T-cell (primary cell): ENCODE measurements around the gene DYNLT2. TPM values are rescaled to one million over a fixed set of nuclear protein-coding genes. Genes with fewer than 3 reads are reported as not detected.

Source experiments
- ATAC-seq, 4 experiments: fragments of 200-7000 bp in 3 of 4; fragments of 150-1000 bp in 1 of 4; cut with Tn5 transposase; replicated peaks in 1 of 4; 1 replicate in 3 of 4; 2 replicates in 1 of 4; pipeline ENCODE4 v1.10.0; 2021; ENCODE audit warnings: moderate library complexity in 3 of 4, mild to moderate bottlenecking in 2 of 4, moderate number of reproducible peaks in 1 of 4
- CTCF ChIA-PET, 2 donors: fragments of 300-600 bp; sonication (Branson Sonifier 250); formaldehyde crosslinking; loops; one replicate each; lab custom pipeline; 2022; ENCODE audit warnings: antibody characterized with exemption in 2 of 2; lab: Charles Lee
- POLR2A ChIA-PET, 2 donors: fragments of 300-600 bp; sonication (Branson Sonifier 250); formaldehyde crosslinking; loops; one replicate each; lab custom pipeline; 2022; ENCODE audit warnings: antibody characterized with exemption in 2 of 2; lab: Charles Lee
- DNase-seq, 35 experiments: peaks; one replicate each; pipeline versions ENCODE4 v3.0.0 to v3.0.0-alpha.2; 2013 to 2023
- H3K27ac ChIP-seq: one replicate; pipeline ENCODE4 v1.5.1; 2013; ENCODE audit warnings: low read length
- H3K27me3 ChIP-seq, 2 experiments: replicated peaks in 1 of 2; 1 replicate in 1 of 2; 2 replicates in 1 of 2; pipeline versions ENCODE4 v1.6.1 to v1.7.0; 2013; ENCODE audit warnings: low read length in 1 of 2, mixed read lengths in 1 of 2; ENCODE audit not compliant: control insufficient read depth in 2 of 2, insufficient read depth in 2 of 2; ENCODE audit errors: extremely low read depth in 1 of 2
- H3K36me3 ChIP-seq, 2 donors: 1 replicate in 1 of 2; 2 replicates in 1 of 2; pipeline versions ENCODE4 v1.6.1 to v1.7.0; 2013; ENCODE audit warnings: low read length in 1 of 2; ENCODE audit not compliant: control insufficient read depth in 2 of 2, insufficient read depth in 1 of 2; ENCODE audit errors: extremely low read depth in 1 of 2
- H3K4me1 ChIP-seq, 2 experiments: 1 replicate in 1 of 2; 2 replicates in 1 of 2; pipeline versions ENCODE4 v1.6.1 to v1.7.0; 2013; ENCODE audit warnings: low read length in 2 of 2, mixed read lengths in 1 of 2; ENCODE audit not compliant: insufficient read depth in 2 of 2, control insufficient read depth in 1 of 2; ENCODE audit errors: extremely low read depth in 1 of 2
- H3K4me3 ChIP-seq, 2 donors: 1 replicate in 1 of 2; 2 replicates in 1 of 2; pipeline versions ENCODE4 v1.5.1 to v1.7.0; 2013; ENCODE audit warnings: mild to moderate bottlenecking in 2 of 2, low read length in 1 of 2, moderate library complexity in 1 of 2; ENCODE audit not compliant: control insufficient read depth in 1 of 2; ENCODE audit errors: extremely low read depth in 1 of 2
- H3K9me3 ChIP-seq: 2 replicates; pipeline ENCODE4 v1.7.0; 2013
- H3K27ac Mint-ChIP-seq, 2 donors: one replicate each; pipeline ENCODE4 v1.8.0; 2020 to 2021; ENCODE audit warnings: mild to moderate bottlenecking in 2 of 2, mixed read lengths in 2 of 2
- H3K27me3 Mint-ChIP-seq, 2 donors: one replicate each; pipeline ENCODE4 v1.8.0; 2021 to 2022; ENCODE audit warnings: mixed read lengths in 2 of 2
- H3K36me3 Mint-ChIP-seq: one replicate; pipeline ENCODE4 v1.8.0; 2021; ENCODE audit warnings: mixed read lengths
- H3K4me1 Mint-ChIP-seq, 3 donors: one replicate each; pipeline ENCODE4 v1.8.0; 2020 to 2022; ENCODE audit warnings: mixed read lengths in 3 of 3, mild to moderate bottlenecking in 1 of 3
- H3K4me3 Mint-ChIP-seq, 3 donors: one replicate each; pipeline ENCODE4 v1.8.0; 2020 to 2022; ENCODE audit warnings: mild to moderate bottlenecking in 3 of 3, mixed read lengths in 3 of 3, moderate library complexity in 3 of 3
- H3K9me3 Mint-ChIP-seq, 3 donors: one replicate each; pipeline ENCODE4 v1.8.0; 2020 to 2022; ENCODE audit warnings: mixed read lengths in 3 of 3
- WGBS: methylation state at CpG from one replicate; pipeline ENCODE4 v1.1.5; 2013; ENCODE audit warnings: missing lambda C conversion rate; ENCODE audit not compliant: insufficient coverage; 5-methylcytosine and 5-hydroxymethylcytosine counted together
- total RNA-seq, 35 experiments: library from RNA in 6 of 35; stranded (reverse) in 6 of 35; fragments of 120-200 nt in 1 of 35; gene quantifications; one replicate each; pipeline versions ENCODE4 v1.2.1 to v1.2.4 and lab custom pipeline; 2013 to 2026

DYNLT2 gene
- total RNA-seq, 5 donors from 2014 or later (not counting 1 experiment from before 2014, with no cell fraction given), result 1.9 to 3.9 (median 2.7) TPM

DNA sequence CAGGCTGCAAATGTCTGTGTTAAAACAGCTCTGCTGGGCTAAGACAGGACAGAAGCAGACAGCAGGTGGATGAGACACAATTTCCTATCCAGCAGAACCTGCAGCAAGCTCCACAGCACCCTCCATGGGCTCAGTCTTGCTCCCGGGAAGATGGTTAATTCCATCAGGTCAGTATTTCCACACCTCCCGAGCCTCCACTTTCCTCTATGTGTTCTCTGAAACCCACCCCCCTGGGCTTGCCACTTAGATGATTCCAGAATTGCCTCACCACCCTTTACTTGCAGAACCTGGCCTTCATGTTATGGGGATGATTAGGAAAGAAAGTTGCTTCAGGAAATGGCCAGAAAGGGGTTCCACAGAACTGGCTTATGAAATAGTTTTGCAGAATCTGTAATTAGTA, 43.8 kb upstream of the DYNLT2 start:
- Histone ChIP-seq H3K27ac (no peak overlapping the region), H3K4me1 (peaks cover 2 to 7% of the 10 kb centered on the region in 2 experiments), H3K27me3 (peaks cover 3 to 34% of the 10 kb centered on the region in 2 experiments), H3K4me3 (no peak overlapping the region), H3K9me3 (no peaks in the 10 kb centered on the region), H3K36me3 (no peaks in the 10 kb centered on the region)
- peaks cover 30 to 51% of the 10 kb centered on the region in 2 donors for H3K27me3 Mint-ChIP-seq
- no peak overlapping the region for H3K27ac Mint-ChIP-seq
- H3K4me3 Mint-ChIP-seq, result no peak overlapping the region
- H3K36me3 Mint-ChIP-seq, result no peaks in the 10 kb centered on the region
- no peak for ATAC-seq
- peaks cover 7 to 9% (median 9%) of the 10 kb centered on the region in 3 donors for H3K4me1 Mint-ChIP-seq
- CTCF ChIA-PET, result no interaction called here
- POLR2A ChIA-PET, result no interaction called here
- WGBS, result no CpG with 5 or more reads among the region's 2 CpGs
- DNase-seq, result no peak
- H3K9me3 Mint-ChIP-seq, result no peaks in the 10 kb centered on the region

DNA sequence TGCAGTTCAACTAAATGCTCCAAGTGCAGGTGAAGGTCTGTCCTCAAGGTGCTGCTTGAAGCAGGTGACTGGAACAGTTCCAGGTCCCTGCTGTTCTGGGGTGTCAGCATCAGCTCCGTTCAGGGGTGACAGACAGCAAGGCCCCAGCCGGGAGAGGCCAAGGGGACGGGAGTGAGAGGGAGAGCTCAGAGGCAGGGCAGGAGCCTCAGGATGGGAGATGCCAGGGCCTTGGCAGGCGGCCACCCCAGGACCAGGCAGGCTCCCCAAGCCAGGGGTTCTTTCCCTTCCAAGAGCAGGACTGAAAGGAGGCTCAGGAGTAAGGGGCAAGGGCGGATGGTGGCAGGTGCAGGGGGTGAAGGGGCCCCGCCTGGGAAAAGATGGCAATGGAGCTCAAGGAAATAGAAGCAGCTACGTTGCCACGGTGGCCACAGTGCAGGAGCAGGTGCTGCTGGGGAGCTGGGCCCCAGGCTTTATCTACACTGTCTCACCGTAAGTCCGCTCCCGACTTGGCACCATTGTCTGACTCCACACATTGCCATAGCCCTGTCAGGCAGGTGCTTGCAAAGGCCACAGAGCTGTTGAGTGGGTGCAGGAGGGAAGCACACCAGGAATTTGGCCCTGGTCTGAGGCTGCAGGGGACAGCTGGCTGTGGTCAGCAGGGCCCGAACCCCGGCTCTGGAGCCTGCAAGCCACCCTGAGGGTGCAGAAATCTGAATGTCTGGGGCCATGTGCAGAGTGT, 43.1 kb upstream of the DYNLT2 start:
- ATAC-seq, result no peak
- POLR2A ChIA-PET, result no interaction called here

DNA sequence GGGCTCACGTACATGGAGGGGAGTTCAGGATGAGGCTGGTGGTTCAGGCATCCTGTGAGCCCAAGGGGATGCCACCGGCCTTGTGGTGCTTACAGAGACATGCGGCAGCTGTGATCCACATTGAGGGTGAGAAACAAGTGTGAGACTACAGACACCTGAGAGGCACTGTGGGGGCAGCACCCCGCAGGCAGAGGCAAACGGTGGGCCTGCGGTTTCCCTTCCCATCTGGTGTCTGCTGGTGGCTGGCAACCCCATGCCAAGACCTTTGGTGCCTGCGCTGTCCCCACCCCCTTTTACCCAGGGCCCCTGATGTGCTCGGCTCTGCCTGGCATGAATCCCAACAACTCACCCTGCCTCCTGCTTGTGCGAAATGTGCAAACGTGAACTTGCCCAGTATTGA, 42.0 kb upstream of the DYNLT2 start:
- Histone ChIP-seq H3K4me3 (no peak overlapping the region), H3K27ac (no peak overlapping the region), H3K9me3 (no peaks in the 10 kb centered on the region), H3K4me1 (peaks cover 2 to 14% of the 10 kb centered on the region in 2 experiments), H3K36me3 (no peaks in the 10 kb centered on the region), H3K27me3 (peaks cover 3 to 46% of the 10 kb centered on the region in 2 experiments)
- DNase-seq (no peak), ATAC-seq (no peak)
- H3K4me1 Mint-ChIP-seq, result peaks cover 14 to 22% (median 18%) of the 10 kb centered on the region in 3 donors
- H3K4me3 Mint-ChIP-seq, result no peak overlapping the region
- ChIA-PET CTCF (no interaction called here), POLR2A (no interaction called here)
- no peaks in the 10 kb centered on the region for H3K36me3 Mint-ChIP-seq
- peaks cover 29 to 43% of the 10 kb centered on the region in 2 donors for H3K27me3 Mint-ChIP-seq
- no peaks in the 10 kb centered on the region for H3K9me3 Mint-ChIP-seq
- no peak overlapping the region for H3K27ac Mint-ChIP-seq
- 68% methylated on average over 9 of the region's 10 CpGs for WGBS

More for the DNA sequence above, 43.1 kb upstream of the DYNLT2 start:
- no peak overlapping the region for H3K27ac Mint-ChIP-seq
- H3K27me3 ChIP-seq, result peaks cover 3 to 39% of the 10 kb centered on the region in 2 experiments
- no peak overlapping the region for H3K4me3 Mint-ChIP-seq
- H3K27me3 Mint-ChIP-seq, result peaks cover 30 to 50% of the 10 kb centered on the region in 2 donors
- no peak for DNase-seq
- H3K9me3 ChIP-seq, result no peaks in the 10 kb centered on the region
- 82% methylated on average over 13 of the region's 13 CpGs for WGBS
- peaks cover 14 to 16% (median 16%) of the 10 kb centered on the region in 3 donors for H3K4me1 Mint-ChIP-seq
- H3K9me3 Mint-ChIP-seq, result no peaks in the 10 kb centered on the region
- no peak overlapping the region for H3K27ac ChIP-seq
- H3K36me3 ChIP-seq, result no peaks in the 10 kb centered on the region
- no peaks in the 10 kb centered on the region for H3K36me3 Mint-ChIP-seq
- no peak overlapping the region for H3K4me3 ChIP-seq
- H3K4me1 ChIP-seq, result peaks cover 2 to 14% of the 10 kb centered on the region in 2 experiments
- CTCF ChIA-PET, result no interaction called here

DNA sequence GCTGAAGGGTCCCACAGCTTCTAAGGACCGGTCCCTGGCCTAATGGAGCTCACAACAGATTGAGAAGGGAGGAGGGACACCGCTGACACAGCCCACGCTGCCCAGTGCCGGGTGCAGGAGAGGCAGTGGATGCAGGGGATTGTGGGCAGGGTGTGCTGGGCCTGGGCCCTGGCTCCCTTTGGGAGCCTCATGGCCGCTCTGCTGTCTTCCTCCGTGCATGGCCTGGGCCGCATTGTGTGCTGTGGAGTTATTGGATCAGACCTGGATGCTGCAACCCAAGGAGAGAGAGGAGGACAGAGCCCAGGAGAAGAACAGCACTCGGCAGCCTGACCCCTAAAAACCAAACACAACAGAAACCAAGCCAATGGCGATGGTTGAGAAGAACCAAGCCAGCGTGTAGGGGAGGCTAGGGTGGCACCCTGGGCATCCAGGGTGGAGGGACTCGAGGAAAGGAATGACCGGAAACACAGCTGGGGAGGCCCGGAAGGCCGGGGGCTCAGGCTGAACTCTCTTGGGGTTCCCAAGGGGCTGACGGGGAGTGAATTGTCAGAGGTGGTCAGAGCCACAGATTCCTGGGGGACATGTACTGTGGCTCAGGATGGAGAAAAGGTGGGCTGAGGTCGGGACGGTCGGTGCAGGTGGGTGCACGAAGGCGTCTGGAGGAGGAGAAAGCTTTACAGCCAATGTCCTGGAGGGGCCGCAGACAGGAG, 41.1 kb upstream of the DYNLT2 start:
- CTCF ChIA-PET, result no interaction called here
- no peak for ATAC-seq

DNA sequence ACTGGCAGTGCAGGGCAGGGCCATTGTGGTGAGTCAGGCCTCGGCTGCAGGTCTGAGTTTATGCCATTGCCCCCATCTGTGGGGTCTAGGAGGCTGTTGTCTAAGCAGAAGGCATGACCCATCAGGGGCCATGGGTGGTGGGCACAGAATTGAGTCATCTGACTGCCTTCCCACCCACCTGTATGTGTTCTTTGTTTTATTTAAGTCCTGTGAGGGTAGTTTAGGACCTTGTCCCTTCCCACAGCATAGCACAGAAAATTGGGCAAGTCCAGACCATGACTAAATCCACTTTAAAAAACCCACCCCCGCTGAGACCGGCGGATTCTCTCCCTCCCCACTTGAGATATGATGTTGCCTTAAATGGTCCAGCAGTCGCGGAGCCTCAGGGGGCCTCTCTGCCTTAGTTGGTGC, 40.4 kb upstream of the DYNLT2 start:
- ATAC-seq, result no peak
- CTCF ChIA-PET, result interaction anchor here in 1 of 2 donors (2.6 kb wide), 1 partner anchor 13 kb away, joined by 44 read pairs; no protein-coding TSS in a partner anchor
- peak overlapping the region in 1 of 3 donors; percentile 87 for H3K4me3 Mint-ChIP-seq
- Histone ChIP-seq H3K4me3 (no peak overlapping the region), H3K27ac (no peak overlapping the region), H3K4me1 (peaks cover 2 to 14% of the 10 kb centered on the region in 2 experiments), H3K27me3 (peaks cover 3 to 46% of the 10 kb centered on the region in 2 experiments), H3K9me3 (no peaks in the 10 kb centered on the region), H3K36me3 (no peaks in the 10 kb centered on the region)
- no peak for DNase-seq
- 94% methylated on average over 3 of the region's 6 CpGs for WGBS
- POLR2A ChIA-PET, result no interaction called here
- H3K27me3 Mint-ChIP-seq, result peaks cover 24 to 36% of the 10 kb centered on the region in 2 donors
- peaks cover 14 to 22% (median 18%) of the 10 kb centered on the region in 3 donors for H3K4me1 Mint-ChIP-seq
- H3K36me3 Mint-ChIP-seq, result no peaks in the 10 kb centered on the region
- H3K9me3 Mint-ChIP-seq, result no peaks in the 10 kb centered on the region
- no peak overlapping the region for H3K27ac Mint-ChIP-seq

More for the DNA sequence above, 41.1 kb upstream of the DYNLT2 start:
- H3K9me3 Mint-ChIP-seq, result no peaks in the 10 kb centered on the region
- 86% methylated on average over 15 of the region's 21 CpGs for WGBS
- H3K36me3 Mint-ChIP-seq, result no peaks in the 10 kb centered on the region
- H3K4me3 Mint-ChIP-seq, result no peak overlapping the region
- no peak overlapping the region for H3K4me3 ChIP-seq
- H3K4me1 ChIP-seq, result peaks cover 2 to 14% of the 10 kb centered on the region in 2 experiments
- peaks cover 24 to 39% of the 10 kb centered on the region in 2 donors for H3K27me3 Mint-ChIP-seq
- DNase-seq, result no peak
- no peaks in the 10 kb centered on the region for H3K36me3 ChIP-seq
- H3K27ac ChIP-seq, result no peak overlapping the region
- POLR2A ChIA-PET, result no interaction called here
- H3K4me1 Mint-ChIP-seq, result peaks cover 14 to 22% (median 18%) of the 10 kb centered on the region in 3 donors
- no peak overlapping the region for H3K27ac Mint-ChIP-seq
- H3K9me3 ChIP-seq, result no peaks in the 10 kb centered on the region
- peaks cover 3 to 46% of the 10 kb centered on the region in 2 experiments for H3K27me3 ChIP-seq
